Pulmonary artery endothelial cell (primary cell): ENCODE data around the gene ACE. TPM values are rescaled to one million over a fixed set of nuclear protein-coding genes. Genes with fewer than 3 reads are reported as not detected.

Source experiments
- DNase-seq: peaks from one replicate; pipeline ENCODE4 v3.0.0-alpha.2; 2011; ENCODE audit warnings: low read depth, low spot score
- total RNA-seq: library from RNA; depleted of rRNA; stranded (reverse); fragments of >200 nt; gene quantifications from 2 replicates; pipeline ENCODE4 v1.2.3, GENCODE V29; 2014

Gene ACE
- total RNA-seq, 1 donor from 2014 or later: 38.3 TPM

GRCh38 chr17:63514974-63515373 lies 38.1 kb downstream of the ACE start:
- no peak for DNase-seq

GRCh38 chr17:63515426-63515825 lies 38.6 kb downstream of the ACE start:
- DNase-seq: no peak

GRCh38 chr17:63516910-63517824 lies 40.3 kb downstream of the ACE start:
- DNase-seq: no peak

DNA sequence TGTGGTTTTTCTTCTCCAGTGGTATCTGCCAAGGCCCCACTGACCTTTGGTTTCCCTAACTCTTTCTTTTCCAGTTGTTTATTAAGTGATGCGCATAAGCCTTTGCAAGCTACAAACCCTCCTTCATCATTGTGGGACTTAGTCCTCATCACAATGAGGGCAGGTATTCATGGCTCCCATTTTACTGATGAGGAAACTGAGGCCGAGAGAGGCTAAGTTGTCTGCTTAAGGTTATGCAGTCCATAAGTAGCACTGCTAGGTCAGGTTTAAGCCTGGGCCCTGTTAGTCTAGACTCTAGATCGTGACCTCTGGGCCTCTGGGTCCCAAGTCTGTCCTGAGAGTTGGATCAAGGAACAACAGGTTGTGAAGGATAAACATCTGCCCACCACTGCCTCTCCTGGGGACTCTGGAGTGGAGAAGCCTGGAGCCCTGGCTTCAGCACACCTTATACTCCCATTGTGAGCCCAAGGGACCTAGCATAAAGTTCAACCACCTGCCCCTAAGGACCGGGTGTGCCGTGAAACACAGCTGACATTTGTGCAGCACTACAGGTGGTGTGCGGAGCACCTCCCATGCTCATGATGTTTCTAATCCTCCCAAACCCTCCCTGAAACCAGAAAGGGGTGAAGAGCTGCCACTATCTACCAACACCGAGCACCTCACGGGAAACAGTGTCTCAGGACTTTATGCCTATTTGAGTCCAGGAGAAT lies 41.1 kb downstream of the ACE start:
- DNase-seq: no peak

DNA sequence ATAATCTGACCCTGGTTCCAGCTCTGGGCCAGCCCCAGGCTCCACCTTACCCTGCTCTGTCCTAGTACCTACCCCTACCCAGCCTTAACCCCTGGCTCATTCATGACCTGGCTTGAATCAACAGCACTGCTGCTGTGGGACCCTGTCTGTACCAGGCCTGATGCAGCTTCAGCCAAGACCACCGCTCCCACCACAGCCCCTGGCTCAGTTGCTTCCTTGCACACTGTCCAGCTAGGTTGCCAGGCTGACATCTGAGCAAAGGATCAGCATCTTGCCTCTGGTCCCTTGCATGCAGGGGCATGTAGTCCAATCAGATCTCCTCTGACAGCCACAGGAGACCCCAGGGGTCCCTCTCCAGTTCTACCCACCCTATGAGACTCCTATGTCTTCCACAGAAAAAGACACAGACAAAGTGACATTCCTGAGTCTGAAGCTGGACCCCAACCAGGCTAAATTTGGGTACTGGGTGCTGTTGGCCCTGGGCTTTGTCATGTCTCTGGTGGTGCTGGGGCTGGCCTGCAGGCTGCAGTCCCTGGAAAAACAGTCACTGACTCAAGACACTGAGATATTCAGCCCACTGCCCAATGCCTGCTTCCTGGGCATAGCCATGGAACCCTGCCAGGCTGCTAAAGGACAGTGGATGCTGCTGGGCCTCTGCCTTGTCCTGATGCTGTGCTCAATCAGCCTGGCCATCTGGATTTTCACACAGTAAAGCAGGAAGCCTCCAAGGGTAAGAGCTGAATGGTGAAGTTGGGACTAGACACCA lies 42.4 kb downstream of the ACE start:
- DNase-seq: no peak

GRCh38 chr17:63519972-63520882 lies 43.4 kb downstream of the ACE start:
- DNase-seq: no peak

GRCh38 chr17:63523253-63523855 lies 46.5 kb downstream of the ACE start, which contains the start of gene KCNH6:
Gene KCNH6 (plus strand): TSS chr17:63523358. CDS start chr17:63523414, 56 bp downstream.
- no peak for DNase-seq

DNA sequence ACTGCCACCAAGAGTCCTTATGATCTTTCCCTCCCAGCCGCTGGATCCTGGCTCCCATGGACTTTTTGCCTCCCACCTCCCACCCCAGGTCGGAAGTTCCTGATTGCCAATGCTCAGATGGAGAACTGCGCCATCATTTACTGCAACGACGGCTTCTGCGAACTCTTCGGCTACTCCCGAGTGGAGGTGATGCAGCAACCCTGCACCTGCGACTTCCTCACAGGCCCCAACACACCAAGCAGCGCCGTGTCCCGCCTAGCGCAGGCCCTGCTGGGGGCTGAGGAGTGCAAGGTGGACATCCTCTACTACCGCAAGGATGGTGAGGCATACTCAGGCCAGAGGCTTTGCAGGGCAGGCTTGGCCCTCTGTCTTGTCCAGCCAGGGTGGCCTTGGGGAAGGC lies 47.2 kb downstream of the ACE start:
- DNase-seq: no peak

DNA sequence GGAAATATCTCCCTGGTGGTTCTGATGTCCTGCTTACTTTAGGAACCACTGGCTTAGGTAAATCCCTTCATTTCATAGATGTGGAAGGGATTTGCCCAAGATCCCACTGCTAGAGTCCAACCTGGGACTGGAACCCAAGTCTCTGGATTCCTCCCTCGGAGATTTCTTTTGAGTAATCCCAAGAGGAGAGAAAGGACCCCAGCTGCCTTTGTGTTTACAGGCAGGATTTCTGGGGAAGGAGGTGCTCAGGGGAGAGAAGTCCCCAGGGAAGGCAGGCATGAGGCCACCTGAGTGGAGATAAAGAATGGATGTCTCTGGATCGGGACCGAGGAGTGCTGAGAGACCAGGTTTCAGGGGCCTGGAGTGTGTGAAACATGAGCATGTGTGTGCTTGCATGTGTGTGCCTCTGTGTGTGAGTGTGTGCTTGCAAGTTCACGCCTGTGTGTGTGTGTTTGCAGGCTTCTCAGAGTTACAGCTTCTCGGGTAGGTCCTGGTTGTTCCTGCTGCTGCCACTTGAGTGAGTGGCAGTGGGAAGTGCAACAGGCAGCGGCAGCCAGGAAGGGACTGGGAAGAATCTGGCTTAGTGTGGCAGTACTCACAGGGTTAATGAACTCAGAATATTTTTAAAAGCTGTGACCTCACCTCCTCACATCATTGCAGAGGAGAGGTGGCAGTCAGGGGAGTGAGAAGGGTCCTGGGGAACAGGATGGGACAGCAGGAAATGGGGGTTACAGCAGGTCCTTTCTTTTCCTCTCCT lies 48.5 kb downstream of the ACE start:
- DNase-seq: no peak

GRCh38 chr17:63526861-63527260 lies 50.0 kb downstream of the ACE start:
- DNase-seq: no peak

GRCh38 chr17:63528183-63528582 lies 51.3 kb downstream of the ACE start:
- no peak for DNase-seq

- DNase-seq: no peak
These were observed 53.1 kb downstream of the ACE start for GRCh38 chr17:63529711-63530556.

GRCh38 chr17:63530557-63531021 lies 53.7 kb downstream of the ACE start:
- DNase-seq: no peak

GRCh38 chr17:63531022-63531965 lies 54.4 kb downstream of the ACE start:
- DNase-seq: no peak

- DNase-seq: no peak
These were observed 56.7 kb downstream of the ACE start for GRCh38 chr17:63533433-63534077.

DNA sequence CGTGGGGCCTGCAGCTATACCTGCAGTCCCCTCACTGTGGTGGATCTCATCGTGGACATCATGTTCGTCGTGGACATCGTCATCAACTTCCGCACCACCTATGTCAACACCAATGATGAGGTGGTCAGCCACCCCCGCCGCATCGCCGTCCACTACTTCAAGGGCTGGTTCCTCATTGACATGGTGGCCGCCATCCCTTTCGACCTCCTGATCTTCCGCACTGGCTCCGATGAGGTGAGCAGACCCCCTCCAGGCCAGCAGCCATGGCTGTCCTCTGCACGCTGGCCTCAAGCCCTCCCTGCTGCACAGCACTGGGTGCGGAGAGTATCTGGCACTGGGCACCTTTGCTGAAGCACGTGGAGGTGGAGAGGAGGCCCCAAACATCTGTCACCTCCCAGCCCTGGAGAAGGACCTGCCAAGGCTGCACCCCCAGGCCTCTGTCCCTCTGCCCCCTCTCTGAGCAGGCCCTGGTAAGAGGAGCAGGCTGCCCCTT lies 57.3 kb downstream of the ACE start:
- DNase-seq: no peak
